T47D (cell line): ENCODE measurements around the gene NPR2.

Source experiments
- DNase-seq, 2 experiments: peaks; one replicate each; pipeline versions ENCODE4 v3.0.0 to v3.0.0-alpha.2; 2011 to 2012; ENCODE audit warnings: low read depth in 1 of 2, low spot score in 1 of 2
- JUND ChIP-seq: IDR thresholded peaks from 2 replicates; pipeline ENCODE4 v1.6.1; 2012; ENCODE audit warnings: low read depth
- in situ Hi-C: cut with HindIII; loops from 2 replicates; pipeline ENCODE4 v1.10.0; 2016; ENCODE audit warnings: low sequenced_read_pairs, low pct_unique_long_range_greater_than_20kb

NPR2 gene

GRCh38 chr9:35795695-35796094, 4.3 kb downstream of the NPR2 start:
- no peak for DNase-seq
- in situ Hi-C loops, result no loop called here
- no peak for TF ChIP-seq JUND

DNA sequence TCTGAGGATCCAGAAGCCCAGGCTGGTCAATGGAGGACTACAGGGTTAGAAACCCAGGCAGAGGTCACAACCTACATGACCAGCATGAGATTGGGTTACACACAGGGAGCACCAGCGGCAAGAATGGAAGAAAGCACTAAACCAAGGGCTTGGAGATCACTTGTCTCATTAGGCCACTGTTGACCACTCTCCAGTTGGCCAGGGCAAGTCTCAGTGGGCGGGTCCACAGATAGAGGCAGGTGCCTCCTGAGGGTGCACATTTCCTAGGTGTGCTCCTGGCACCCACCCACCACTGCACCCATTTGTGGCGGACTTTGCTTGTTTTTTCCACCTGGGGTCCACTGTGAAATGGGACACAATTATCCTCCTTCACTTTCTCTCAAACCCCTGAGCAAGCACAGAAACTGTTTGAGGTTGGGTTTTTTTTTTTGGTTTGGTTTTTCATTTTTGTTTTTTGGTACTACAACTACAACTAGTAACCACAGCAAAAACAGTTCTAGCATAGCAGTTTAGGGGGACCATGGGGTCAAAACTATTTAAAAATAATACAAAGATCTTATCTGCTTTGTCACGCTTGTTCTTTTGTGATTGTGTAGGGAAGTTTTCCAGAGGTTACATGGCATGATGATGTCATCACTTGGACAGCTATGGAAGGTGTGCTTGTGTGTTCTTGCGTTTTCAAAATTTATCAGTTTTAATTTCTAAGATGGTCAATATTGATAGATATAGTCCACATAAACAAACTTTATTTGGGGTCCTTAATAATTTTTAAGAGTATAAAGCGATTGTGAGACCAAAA, 6.1 kb downstream of the NPR2 start:
- no peak for DNase-seq
- no peak for TF ChIP-seq JUND
- in situ Hi-C loops, result no loop called here

DNA sequence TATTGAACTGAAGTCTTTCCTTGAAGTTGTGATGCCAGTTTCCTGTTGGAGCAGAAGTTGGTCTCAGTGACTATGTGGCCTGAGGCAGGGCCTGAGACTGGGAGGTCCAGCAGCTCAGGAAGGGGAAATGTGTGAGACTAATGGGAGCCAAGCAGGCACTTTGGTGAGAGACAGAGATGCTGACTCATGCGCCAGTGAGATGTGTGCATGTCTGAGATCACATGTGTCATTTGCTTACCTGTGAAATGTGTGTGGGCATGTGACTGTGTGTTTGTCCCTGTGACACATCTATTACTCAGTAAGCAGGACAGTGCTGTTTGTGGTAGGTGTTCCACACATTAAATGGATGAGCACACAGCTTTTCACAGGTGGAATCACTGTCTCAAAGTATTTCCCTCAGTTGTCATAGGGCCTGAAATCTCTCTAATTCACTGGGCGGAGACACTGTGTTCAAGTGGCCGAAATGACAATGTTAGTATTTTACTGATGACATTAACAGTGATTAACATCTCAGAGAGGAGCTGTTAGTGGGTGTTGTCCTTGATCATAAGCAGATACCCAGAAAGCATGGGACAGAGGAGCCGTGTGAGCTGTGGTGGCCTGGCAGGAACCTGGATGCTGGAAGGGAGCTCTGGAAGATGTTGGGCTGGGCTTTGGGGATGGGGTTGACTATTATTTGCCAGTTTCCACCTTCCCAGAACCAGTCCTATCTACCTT, 7.4 kb downstream of the NPR2 start:
- in situ Hi-C loops, result no loop called here
- DNase-seq, result peak in 1 of 2 experiments; percentile 15

GRCh38 chr9:35800530-35800929, 9.1 kb downstream of the NPR2 start:
- in situ Hi-C loops, result no loop called here
- no peak for DNase-seq
- no peak for TF ChIP-seq JUND

More for the DNA sequence above, 7.4 kb downstream of the NPR2 start:
- no peak for TF ChIP-seq JUND

DNA sequence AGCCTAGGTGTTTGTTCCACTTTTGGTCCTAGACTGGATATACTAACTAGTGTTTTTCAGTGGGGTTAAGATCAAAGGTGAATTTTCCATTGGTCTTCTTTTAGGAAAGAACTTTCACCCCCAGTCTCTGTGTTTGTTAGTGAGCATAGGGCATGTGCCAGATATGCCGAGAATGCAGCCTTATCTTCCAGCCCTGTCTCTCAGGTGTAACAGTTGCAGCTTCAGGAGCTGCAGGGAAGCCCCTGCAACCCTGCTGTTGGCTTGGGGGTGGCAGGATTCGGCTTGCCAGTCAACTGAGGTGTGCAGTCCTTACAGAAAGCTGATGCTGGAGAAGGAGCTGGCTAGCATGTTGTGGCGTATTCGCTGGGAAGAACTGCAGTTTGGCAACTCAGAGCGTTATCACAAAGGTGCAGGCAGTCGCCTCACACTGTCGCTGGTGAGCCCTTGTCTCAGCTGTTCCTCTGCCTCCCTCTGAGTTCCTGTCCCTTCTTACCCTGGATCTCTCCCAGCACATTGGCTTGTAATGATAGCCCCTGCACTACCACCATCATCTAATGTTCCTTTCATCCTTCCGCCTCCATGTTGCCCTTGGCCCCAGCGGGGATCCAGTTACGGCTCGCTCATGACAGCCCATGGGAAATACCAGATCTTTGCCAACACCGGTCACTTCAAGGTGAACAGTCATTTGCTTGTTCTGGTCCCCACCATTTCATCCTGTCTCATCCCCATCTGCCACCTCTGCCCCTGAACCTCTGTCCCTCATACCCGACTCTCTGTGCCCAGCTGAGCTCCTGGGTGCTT, 10.1 kb downstream of the NPR2 start:
- no peak for DNase-seq
- in situ Hi-C loops, result no loop called here
- no peak for TF ChIP-seq JUND

GRCh38 chr9:35806101-35806500, 14.7 kb downstream of the NPR2 start:
- TF ChIP-seq JUND, result no peak
- in situ Hi-C loops, result no loop called here

GRCh38 chr9:35808433-35808832, 17.0 kb downstream of the NPR2 start:
- DNase-seq, result no peak
- TF ChIP-seq JUND, result no peak
- in situ Hi-C loops, result no loop called here

More at GRCh38 chr9:35806101-35806500, 14.7 kb downstream of the NPR2 start:
- no peak for DNase-seq

DNA sequence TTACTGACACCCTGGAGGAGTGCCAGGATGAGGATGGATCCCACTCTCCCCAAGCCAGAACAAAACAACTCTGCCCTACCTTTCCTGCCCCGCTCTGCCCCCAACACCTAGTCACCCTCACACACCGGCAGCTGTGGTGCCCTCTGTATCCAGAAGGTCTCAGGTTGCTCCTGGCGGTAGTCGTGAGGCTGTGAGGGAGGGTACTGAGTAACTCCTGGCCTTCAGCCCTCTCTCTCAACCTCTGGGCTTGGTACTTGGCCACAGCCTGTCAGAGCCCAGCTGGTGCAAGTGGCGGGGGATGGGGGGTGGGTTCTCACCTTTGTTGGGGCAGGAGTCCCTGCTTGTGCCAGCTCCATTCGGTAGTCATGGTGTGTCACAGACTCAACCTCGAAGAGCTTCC, 18.7 kb downstream of the NPR2 start:
- in situ Hi-C loops, result no loop called here
- TF ChIP-seq JUND, result no peak

GRCh38 chr9:35811381-35812024, 20.1 kb downstream of the NPR2 start:
- in situ Hi-C loops, result no loop called here
- TF ChIP-seq JUND, result no peak

More for the DNA sequence above, 18.7 kb downstream of the NPR2 start:
- DNase-seq, result no peak

DNA sequence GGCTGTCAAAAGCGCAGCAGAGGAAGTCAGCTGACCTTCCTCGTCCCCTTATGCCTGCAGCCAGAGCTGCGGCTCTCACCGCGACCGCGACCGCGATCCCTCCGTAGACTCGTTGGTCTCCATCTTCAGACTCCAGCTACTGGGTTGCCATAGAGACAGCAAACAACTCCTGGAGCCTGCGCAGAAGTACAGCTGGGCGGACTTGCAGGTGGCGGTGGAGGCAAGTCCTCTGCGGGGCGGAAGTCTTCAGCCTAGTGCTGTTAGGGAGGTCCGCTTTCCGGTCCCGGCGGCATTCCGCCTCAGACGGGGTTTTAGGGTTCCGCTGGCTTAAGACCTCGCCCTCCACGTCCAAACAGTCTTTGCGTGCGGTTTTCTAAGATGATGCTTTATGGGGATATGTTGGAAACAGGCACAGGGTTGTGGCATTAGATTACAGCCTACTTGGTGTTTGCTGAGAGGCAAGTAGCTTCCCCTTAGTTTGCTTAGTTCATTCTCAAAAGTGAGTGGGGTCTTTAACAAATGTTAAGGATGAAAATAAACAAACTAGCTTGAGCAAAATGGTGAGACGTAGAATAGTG, 20.7 kb downstream of the NPR2 start, which contains the start of gene SPAG8:
Gene SPAG8, minus strand, starts transcription at position 238 of the 578 bp plus-strand sequence. Its CDS starts 115 bp downstream, at position 123.
- in situ Hi-C loops, result no loop called here
- no peak for TF ChIP-seq JUND

More at GRCh38 chr9:35811381-35812024, 20.1 kb downstream of the NPR2 start:
- DNase-seq, result no peak

GRCh38 chr9:35813434-35814105, 22.2 kb downstream of the NPR2 start:
- no peak for TF ChIP-seq JUND
- DNase-seq, result peak in 1 of 2 experiments; percentile 59
- in situ Hi-C loops, result no loop called here

More for the DNA sequence above, 20.7 kb downstream of the NPR2 start, which contains the start of gene SPAG8:
- peak; percentile 86 to 92 for DNase-seq
